IPS-NIHi7 (cell line): ENCODE measurements around the gene HPSE2.
"Not testable (repeated sequence)": the region's sequence is repeated elsewhere in the genome, so short reads cannot be mapped to it uniquely, and the experiment has no call there.

ENCODE experiments used
- DNase-seq: peaks from one replicate; pipeline ENCODE4 v3.0.0; 2012; ENCODE audit warnings: mixed read lengths; ENCODE audit errors: extremely low spot score

The HPSE2 gene

DNA sequence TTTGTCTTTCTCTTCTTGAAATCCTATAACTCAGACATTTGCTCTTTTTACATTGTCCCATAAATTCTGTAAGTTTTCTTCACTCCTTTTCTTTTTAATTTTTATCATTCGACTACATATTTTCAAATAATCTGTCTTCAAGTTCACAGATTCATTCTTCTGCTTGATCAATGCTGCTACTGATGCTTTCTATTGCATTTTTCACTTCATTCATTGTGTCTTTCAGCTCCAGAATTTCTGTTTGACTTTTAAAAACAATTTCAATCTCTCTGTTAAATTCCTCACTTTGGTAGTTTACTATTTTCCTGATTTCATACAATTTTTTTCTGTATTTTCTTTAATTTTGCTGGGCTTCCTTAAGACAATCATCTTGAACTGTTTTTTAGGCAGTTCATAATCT, 230.4 kb downstream of the HPSE2 start:
- no peak for DNase-seq

GRCh38 chr10:99004738-99005137, 230.9 kb downstream of the HPSE2 start:
- DNase-seq = no peak

DNA sequence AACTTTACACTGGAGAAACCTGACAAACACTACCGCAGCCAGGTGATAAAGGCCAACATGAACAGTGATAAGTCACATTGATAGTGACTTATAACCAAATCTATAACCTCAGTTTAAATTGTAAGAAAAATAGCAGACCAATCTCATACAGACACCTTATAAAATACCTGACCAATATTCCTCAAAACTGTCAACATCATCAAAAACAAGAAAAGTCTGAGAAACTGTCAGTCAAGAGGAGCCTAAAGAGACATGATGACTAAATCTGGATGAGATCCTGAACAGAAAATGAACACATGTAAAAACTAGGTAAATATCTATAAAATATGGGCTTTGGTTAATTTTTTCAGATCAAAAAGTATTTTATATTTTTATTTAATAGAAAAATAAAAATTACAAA, 233.3 kb downstream of the HPSE2 start:
- no peak for DNase-seq

DNA sequence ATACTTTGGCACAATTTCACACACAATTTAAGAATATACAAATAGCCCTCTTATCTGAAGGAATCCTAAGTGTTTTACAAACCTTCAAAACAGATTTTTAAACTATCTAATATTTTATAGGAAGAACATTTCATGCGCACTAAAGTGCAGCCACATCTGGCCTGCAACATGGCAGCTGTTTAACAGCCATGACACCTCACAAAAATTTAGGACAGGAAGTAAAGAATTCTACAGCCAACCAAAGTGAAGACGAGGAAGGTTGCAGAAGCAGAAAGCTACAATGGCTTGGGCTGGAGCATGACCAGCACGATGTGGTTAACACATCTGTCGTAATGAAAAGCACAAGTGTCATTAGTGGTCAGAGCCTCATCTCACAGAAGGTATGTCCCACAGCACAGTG, 238.1 kb downstream of the HPSE2 start:
- no peak for DNase-seq

GRCh38 chr10:98994030-98994429, 241.6 kb downstream of the HPSE2 start:
- DNase-seq = no peak

DNA sequence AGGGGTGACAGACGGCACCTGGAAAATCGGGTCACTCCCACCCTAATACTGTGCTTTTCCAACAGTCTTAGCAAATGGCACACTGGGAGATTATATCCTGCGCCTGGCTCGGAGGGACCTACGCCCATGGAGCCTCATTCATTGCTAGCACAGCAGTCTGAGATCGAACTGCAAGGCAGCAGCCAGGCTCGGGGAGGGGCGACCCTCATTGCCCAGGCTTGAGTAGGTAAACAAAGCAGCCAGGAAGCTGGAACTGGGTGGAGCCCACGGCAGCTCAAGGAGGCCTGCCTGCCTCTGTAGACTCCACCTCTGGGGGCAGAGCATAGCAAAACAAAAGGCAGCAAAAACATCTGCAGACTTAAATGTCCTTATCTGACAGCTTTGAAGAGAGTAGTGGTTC, 251.9 kb downstream of the HPSE2 start:
- DNase-seq = not testable (repeated sequence)

DNA sequence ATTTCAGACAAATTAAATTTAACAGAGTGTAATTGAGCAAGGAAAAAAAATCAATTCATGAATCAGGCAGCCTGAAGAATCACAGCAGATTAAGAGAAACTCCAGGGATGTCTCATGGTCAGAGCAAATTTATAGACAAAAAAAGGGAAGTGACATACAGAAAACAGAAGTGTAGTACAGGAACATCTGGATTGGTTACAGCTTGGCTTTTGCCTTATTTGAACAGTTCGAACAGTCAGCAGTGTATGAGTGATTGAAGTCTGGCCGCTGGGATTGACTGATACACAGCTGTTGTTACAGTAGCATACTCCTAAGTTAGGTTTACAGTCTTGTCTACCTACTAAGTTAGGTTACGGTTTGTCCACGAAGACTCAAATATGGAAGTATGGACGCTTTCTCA, 255.3 kb downstream of the HPSE2 start:
- no peak for DNase-seq

- no peak for DNase-seq
Observed at GRCh38 chr10:98971464-98971863, 264.2 kb downstream of the HPSE2 start.

DNA sequence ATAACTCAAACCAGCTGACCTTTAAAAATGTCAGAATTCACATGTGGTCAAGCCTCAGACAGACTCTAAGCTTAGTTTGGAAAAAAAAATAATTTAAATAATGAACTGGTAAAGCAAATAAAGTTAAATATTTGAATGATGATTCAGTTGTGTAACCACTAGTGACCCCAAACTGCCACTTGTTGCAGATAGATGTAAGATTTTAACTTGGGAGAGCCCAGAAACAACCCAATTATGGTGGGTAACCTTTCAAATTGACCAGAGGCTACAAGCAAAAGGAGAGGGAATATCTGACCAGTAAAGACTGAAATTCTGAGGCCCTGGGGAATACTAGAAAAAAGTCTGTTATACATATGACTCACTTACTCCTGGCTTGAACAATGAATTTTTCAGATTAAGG, 268.1 kb downstream of the HPSE2 start:
- DNase-seq = no peak

- DNase-seq = no peak
Observed at GRCh38 chr10:98963608-98964007, 272.0 kb downstream of the HPSE2 start.

DNA sequence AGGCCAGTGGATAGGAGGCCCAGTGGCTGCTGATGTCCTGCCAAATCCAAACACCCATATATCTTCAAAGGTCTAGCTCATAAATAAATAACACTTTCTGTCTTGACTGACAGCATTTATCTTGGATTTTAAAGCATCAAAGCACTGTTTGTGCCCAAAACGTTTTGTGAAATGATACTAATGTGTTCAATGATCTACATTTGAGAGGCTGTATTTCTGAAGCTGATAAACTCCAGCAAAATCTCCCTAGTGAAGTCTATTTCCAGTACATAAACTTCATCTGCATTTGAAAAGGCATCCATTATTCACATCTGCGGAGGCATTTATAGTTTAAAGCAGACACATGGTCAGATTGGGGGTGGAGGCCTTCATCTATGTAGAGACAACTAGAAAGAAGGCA, 276.3 kb downstream of the HPSE2 start:
- no peak for DNase-seq

GRCh38 chr10:98957801-98958200, 277.9 kb downstream of the HPSE2 start:
- no peak for DNase-seq

DNA sequence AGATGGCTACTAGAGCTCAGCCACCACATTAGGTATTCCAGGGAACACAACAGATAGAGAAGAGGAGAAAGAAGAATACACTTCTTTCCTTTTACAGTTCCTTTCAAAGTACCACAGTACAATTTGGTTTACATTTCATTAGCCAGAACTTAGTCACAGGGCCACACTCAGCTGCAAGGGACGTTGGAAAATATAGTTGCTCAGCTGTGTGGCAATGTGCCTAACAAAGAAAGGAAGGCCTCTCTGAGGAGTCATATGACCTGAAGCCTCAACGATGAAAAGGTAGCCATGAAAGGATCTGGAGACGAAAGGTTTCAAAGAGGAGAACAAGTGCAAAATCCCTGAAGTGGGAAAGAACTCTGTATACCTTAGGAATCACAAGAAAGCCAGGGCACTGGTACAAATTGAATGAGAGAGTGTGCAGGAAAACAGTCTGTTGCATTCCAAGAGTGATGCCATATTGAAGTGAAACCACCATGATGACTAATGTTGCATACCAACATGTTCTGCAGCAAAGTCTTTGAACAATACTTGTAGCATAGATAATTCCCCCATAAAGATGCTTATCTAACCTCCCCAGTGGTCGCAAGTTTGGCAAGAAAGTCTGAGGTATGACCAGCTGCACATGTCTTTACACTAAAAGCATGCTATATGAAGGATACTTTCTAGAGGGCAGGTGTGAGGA, 278.9 kb downstream of the HPSE2 start:
- no peak for DNase-seq

GRCh38 chr10:98953251-98953650, 282.4 kb downstream of the HPSE2 start:
- no peak for DNase-seq

DNA sequence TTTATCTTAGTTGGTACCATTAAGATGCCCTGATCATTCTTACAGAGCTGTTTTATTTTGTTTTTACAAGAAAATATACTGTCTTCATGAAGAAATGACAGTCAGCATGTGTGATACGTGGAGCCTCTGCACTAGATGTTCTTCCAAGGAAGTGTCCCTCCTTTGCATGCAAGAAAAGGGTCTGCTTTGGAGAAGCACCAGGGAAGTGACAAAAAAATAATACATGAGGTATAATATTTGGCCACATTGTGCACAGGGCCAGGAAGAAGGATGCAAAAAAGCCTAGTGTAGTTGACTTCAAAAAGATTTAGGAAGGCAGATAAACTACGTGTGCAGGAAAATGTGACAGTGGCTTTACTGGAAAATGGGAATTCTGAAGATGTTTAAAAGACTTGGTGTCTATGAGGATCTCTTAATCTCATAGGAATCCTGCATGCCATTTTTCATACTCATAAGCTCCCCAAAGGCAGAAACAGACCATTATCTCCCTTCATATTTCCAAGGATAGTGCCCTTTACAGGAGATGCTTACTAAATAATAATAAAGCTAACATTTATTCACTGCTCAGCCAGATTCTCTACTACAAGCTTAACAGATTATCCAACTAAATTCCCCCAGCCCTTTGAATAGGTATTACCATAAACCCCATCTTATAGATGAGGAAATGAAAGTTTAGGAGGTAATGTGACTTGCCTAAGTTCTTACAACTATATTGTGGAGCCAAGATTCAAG, 284.2 kb downstream of the HPSE2 start:
- DNase-seq = no peak

- no peak for DNase-seq
Observed at GRCh38 chr10:98950106-98950505, 285.5 kb downstream of the HPSE2 start.

GRCh38 chr10:98949306-98949705, 286.3 kb downstream of the HPSE2 start:
- no peak for DNase-seq

DNA sequence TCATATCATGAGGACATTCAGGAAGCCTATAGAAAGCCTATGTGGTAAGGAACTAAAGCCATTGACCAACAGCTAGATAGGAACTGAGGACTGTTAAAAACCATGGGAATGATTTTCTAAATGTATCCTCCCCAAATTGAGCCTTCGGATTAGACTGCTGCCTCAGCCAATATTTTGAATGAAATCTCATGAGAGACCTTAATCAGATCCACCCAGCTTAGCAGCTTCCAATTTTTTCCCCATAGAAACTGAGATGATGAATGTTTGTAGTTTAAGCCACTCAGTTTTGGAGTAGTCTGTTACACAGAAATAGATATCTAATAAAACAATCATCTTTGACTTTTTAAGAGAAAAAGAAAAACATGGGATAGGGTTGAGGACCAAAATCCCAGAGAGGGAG, 292.0 kb downstream of the HPSE2 start:
- DNase-seq = no peak

- no peak for DNase-seq
Observed at GRCh38 chr10:98929709-98930108, 305.9 kb downstream of the HPSE2 start.

GRCh38 chr10:98925651-98926050, 310.0 kb downstream of the HPSE2 start:
- DNase-seq = no peak

DNA sequence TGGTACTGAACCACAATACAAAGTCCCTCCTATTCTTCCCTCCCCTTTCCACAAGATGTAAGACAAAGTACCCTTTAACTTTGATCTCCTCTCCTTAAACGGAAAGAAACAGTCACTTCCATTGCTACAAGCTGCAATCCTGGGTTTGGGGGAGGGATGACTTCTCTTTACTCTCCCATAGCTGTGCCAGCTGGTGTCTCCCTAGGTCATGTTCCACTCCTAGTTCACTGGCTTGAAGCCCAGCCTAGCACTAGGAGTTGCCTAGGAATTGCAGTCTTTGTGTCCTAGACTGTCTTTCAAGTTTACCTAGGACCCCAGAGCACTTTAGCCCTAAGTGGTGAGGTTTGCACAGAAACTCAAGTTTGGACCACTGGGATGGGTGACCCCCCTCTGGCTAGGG, 311.1 kb downstream of the HPSE2 start:
- DNase-seq = no peak

- DNase-seq = no peak
Observed at GRCh38 chr10:98921316-98921715, 314.3 kb downstream of the HPSE2 start.

DNA sequence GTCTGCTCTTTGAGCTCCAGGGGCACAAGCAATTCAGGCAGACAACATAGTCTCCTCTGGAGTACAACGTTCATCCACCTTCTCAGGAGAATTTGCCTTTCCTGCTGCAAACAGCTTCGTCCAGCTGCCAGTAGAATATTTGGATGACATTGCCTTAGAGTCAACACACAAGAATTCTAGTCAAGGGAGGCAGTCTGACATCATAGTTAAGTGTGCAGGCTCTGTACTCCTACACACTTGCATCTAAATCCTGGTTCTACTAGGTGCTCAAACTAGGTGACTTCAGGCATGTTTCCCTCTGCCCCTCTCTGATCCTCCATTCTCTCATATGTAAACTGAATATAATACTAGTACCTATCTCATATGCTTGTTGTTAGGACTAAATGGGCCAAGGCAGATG, 314.8 kb downstream of the HPSE2 start:
- DNase-seq = no peak

GRCh38 chr10:98920360-98920759, 315.3 kb downstream of the HPSE2 start:
- no peak for DNase-seq
